Hematopoietic multipotent progenitor cell (in vitro differentiated cells): Measurements from ENCODE around the gene RAB28. TPM values are rescaled to one million over a fixed set of nuclear protein-coding genes. Genes with fewer than 3 reads are reported as not detected.

ENCODE experiments used
- DNase-seq, 3 donors: peaks; one replicate each; pipeline ENCODE4 v3.0.0-alpha.2; 2011 to 2015; ENCODE audit warnings: low read depth in 2 of 3, low spot score in 2 of 3
- total RNA-seq: library from RNA; depleted of rRNA; stranded (reverse); fragments of >200 nt; gene quantifications from one replicate; pipeline ENCODE4 v1.2.3, GENCODE V29; 2012

The RAB28 gene
- total RNA-seq, 1 donor = 4.3 TPM

DNA sequence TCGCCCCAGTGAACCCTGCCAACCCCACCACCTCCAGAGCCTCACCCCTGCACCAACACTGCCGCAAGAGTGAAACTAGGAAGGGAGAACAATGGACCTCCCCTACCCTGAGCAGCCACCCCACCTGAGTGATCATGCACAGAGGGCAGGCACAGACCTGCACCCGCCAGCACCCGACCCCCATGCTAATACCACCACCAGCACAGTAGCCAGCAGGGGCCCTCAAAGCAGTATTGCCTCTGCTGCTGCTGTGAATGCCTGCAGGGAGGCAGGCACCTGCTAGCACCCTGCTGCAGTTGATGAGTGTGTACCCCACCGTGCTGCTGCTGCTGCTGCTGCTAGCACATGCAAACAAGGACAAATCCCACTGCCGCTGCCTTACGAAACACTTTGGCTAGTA is 100.1 kb downstream of the RAB28 start:
- DNase-seq = no peak

DNA sequence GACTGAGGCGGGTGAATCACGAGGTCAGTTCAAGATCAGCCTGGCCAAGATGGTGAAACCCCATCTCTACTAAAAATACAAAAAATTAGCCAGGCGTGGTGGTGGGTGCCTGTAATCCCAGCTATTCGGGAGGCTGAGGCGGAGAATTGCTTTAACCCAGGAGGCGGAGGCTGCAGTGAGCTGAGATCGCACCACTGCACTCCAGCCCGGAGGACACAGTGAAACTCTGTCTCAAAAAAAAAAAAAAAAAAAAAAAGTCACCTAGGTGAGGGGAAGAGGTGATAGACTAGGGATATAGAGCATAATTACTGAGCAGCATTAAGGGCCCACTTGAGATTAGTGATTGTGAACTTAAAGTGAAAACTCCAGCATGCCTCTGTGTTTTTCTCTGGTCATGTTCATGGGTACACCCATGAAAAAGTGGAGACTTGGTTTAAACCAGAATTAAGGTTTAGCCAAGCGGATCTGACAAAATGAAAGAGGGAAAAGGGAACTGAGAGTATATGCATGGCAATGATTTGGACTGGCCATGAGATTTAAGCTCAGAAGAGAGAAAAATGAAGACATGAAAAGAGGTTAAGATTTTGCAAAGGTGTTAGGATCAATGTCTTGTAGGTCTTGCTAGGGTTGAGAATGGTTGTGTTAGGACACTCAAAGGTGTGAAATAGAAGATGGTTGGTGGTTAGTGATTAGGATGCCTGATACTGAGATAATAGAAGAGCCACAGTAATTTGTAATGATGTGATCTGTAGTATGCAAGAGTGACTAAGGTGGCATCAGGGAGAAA is 105.0 kb downstream of the RAB28 start:
- no peak for DNase-seq

DNA sequence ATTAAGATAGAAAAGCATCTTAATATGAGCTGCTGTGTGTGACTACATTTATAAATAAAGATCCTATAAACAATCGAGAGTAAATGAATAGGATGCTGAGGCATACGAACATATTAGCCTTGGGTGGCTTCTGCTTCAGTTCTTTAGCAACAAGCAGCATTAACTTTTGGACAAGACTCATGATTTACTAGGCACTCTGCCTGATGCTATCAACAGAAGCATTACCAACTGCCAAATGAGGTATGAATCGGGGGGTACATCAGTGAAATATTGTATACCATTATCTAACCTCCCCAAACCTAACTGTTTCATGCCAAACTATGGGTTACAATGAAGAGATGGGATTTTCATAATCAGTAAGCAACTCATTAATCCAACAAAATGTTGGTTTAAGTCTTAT is 113.1 kb downstream of the RAB28 start:
- no peak for DNase-seq

DNA sequence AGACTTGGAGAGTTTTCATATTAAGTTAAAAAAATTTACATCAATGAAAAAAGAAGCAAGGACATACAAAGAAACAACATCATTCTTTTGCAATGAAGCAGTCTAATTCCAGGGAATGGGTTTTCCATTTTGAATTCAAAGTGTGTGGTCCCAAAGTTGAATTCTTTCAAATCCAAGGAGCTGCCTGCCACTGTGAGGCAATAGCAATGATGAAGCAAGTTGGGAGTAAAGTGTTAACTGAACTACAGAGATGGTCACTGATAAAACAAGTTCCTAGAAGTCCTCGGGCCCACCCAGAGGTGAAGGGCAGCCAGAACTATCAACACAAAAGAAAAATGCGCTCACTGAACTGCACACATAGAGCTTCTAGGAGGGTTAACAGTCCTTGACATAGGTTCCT is 115.9 kb downstream of the RAB28 start:
- DNase-seq = no peak

DNA sequence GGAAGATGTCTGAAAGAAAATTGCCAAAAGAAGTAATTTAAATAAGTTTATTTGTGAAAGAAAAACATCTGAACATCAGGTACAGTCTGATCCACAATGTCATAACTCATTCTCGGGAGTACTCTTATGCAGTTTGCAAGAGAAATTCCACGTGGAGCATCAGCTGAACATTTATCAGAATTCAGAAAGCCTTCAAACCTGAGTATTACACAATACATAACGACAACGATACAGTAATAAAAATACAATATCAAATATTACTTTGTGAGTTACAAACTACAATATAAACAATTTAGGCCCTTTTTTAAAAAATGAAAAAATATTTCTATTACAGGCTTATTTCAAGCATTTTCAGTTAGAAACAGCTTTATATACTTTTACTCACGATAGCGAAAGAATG is 116.4 kb downstream of the RAB28 start:
- no peak for DNase-seq

DNA sequence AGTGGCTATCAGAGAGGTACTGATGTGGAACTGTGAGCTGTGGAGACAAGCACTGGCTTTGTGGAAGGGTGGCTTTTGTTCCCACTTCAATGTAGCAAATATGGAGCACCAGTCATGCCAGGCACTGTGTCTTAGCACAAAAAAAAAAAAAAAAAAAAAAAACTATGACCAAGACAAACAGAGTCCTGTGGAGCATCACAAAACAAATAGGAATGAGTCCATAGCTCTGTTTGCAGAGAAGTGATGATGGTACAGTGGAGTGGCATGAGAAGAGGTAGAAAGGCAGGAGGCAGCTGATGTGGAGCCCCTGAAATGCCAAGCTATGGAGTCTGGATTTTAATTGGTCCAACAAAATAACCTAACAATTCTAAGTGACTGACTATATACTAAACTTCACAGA is 116.9 kb downstream of the RAB28 start:
- DNase-seq = no peak

DNA sequence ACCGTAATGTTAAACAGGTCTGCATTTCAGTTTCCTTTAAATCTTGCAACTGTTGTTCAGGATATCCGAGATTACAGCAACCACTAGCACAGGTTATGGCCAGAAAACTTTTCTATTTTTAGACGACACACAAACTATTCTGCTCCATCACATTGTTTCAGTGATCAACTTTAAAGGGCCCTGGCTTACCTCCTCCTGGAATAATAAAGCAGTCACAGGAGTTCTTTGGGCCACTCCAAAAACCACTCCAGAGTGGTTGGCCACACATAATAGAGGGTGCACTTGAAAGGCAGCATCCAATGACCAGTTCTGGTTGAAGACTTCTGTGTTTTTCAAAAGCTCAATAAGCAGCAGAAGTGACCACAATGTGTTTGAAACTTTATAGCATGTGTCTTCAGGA is 118.9 kb downstream of the RAB28 start:
- no peak for DNase-seq

DNA sequence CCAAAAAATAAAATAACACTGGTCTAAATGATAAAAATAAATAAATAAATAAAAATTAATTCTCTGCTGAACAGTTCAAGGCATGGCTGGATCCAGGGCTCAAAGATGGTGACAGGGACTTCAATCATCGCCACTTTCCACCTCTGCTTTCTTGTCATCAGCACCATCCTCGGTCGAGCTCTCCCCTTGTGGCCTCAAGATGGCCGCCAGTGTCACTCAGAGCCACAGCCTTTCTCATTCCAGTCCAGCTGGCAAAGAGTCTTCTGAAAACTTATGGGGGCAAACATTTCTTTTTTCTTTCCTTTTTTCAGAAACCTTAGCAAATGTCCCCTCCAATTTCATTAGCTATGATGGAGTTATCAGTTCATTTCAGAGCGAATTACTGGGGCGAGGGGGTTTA is 119.5 kb downstream of the RAB28 start:
- no peak for DNase-seq

DNA sequence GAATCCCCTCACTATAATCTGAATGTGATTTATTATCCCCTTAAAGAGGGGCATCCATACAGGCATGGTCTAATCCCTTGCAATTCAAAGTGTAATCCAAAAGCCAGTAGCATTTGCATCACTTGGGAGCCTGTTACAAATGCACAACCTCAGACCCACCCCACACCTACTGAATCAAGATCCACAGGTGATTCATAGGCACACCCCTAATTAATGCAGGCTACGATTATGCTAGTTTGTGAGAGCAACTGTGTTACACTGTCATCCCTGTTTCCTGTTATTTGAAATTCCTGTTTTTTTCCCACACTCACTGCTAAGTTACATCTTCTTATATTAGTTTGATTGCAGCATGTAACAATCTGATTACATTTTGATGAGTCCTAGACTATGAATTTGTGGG is 120.0 kb downstream of the RAB28 start:
- DNase-seq = no peak

DNA sequence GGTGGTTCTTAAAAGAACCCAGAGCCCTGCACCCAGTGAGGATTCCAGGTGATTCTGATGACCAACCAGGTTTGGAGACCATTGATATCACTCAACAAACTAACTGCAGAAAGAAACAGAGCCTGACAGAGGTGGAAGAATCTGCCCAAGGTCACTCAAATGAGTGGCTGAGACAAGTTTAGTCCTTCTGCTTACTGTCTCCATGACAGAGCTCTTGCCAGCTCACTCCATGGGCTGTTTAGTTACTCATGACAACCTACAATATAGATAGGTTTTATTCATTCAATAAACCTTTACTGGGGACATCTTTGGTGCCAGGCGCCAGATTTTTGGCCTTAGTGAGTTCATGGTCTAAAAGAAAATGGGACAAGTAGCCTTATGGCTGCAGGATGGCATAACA is 124.3 kb downstream of the RAB28 start:
- no peak for DNase-seq

DNA sequence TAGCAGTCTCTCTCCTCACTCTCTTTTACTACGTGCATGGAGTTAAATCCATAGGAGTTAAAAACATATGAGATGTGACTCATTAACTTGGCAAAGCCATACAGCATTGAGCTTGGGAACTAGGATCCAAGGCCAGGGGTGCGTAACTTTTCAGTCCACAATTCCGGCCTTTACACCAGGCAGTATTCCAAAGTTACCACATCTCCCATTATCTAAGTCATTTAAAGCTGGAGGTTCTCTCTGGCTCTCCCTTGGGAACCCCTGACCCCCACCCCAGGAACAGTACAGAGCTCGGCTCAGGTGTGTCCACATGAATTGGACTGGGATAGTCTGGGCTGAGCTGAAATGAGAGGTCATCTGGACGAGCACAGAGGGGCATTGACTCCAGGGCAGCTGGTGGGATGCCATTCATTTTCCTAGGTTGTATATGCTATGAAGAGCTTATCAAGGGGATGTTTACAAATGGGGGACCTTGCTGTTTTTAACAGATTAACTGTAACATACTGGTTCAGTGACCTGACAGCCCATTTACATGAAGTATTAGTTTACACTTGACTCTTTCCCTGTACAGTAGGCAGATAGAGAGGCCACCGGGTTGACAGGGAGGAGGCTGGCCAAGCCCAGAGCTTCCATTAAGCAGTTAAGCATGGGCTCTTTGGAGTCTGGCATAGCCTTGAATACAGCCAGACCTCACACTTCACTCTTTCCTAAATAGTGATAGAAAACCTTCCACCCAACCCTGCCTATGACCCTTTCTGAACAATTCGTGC is 128.8 kb downstream of the RAB28 start:
- no peak for DNase-seq

DNA sequence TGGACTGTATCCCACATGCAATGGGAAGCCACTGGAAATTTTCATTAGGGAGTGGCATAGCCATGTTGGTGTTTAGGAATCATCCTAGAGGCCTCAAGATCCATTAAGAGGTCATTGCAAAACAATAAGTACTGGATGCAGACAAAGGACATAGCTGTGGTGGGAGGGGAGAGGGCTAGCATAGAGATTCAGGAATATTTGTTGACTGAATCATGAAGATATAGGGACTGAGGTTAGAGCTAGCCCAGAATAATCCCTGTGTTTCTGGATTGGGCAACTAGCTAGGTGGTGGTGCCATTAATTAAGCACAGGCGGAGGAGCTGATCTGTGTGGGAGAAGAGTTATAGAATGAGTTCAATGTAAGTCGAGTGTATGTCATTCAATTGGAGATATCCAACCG is 135.0 kb downstream of the RAB28 start:
- no peak for DNase-seq

DNA sequence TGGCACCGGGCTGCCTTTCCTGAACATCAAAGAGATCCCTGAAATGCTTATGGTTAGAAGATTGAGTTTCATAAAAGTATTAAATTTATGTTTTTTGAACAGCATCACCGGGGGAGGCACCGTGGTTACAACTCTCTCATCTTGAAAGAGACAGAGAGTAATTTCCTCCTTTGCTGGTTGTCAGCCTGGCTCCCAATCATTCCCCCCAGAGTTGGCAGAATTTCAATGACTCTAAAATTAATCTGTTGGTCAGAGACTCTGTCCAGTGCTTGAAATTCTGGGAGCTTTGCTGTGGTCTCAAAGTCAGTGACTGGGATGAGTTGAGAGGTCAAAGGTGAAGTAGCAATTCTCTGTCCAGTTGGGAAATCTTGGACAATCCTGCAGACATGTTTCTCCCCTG is 135.9 kb downstream of the RAB28 start:
- DNase-seq = no peak

DNA sequence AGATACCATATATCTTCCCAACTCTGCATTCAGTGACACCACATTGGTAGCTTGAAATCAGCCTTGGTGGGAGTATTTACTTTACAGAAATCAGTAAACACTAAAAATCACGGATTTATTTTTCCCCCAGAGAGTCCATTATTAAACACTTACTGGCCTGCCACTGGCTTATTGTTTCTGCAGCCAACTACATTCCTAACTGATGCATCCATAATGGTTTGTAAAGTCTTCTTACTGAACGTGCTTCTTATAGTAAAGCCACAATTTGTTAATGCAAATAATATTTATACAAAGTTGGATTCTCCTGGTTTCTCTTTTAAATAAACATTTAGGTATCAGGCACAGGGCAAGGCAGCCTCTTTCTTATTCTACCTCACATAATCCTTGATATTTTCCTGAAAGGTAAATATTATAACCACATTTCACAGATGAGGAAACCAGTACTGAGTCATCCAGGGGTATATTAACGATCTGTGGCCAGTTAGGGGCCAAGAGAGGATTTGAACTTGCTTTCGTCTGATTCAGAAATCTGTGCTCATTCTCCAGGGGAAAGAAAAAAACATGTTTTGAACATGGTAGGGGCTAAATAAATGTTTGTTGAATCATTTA is 136.5 kb downstream of the RAB28 start:
- no peak for DNase-seq

DNA sequence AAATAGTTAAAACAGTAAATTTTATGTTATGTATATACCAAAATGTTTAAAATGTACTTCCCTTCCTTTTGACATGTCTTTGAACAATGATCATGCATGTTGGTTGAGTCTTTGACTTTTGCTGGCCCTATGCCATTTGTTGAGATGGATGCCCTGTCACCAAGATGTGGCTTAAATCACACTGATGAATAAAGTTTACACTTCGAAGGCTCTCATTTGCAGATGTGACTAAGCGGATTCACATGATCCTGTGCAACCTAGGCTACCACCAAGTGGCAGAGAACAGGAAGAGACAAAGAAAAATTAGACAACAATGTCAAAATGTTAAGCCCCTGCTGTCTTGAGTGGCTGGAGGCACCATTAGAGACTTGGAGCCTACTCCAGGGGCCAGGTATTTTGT is 139.9 kb downstream of the RAB28 start:
- peak in 1 of 3 donors; percentile 2 for DNase-seq

DNA sequence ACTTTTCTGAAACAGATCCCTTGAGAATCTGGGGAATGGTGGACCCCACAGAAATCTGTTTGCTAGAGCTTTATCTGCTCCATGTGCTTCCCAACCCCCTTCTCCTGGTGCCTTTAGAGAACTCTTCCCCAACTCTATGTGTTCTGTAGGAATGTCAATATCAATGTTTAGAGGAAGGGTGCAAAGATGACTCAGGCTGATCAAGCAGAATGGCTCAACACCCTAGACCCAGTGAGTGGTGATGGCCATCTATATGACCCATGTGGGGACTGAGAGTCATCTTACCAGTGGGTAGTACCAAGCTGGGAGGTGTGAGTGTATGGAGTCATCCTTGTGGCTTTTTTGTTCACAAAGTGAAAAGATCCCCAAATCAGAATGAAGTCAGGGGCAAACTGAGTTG is 143.5 kb downstream of the RAB28 start:
- no peak for DNase-seq

DNA sequence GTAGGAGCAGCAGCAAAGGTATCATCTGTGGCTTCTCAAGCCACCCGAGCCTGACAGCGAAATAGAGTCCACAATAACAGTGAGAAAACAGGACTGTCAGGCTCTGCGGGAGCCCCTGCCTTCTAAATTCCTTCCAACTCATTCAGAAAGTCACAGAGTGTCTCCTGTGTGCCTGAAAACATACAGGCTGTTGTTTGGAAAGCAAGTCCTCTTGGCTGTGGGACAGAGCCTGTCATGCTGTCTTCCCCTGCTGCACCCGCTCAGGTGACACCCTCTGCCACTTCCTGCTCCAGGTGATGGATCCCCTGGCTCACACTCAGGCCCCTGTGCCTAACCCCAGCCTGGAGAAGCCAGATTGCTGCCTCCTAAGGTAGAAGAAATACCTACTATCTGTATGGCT is 152.3 kb downstream of the RAB28 start:
- DNase-seq = no peak

DNA sequence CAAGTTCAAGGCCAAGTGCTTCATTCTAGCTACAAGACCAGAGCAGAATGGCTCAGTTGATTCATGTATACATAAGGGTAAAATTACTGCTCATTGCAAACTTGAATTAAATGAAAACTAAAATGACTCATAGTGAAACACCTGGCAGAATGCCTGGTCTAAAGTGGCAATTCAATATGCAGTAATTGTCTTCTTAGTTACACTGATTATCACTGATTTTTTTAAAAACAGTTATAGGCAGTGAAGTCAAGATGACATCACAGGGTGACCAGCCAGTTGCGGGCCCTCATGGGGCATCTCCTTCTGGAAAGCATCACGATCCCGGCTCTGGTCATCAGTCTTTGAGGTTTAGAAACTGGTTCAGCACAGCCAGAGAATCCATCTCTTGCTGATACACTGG is 154.2 kb downstream of the RAB28 start:
- no peak for DNase-seq

DNA sequence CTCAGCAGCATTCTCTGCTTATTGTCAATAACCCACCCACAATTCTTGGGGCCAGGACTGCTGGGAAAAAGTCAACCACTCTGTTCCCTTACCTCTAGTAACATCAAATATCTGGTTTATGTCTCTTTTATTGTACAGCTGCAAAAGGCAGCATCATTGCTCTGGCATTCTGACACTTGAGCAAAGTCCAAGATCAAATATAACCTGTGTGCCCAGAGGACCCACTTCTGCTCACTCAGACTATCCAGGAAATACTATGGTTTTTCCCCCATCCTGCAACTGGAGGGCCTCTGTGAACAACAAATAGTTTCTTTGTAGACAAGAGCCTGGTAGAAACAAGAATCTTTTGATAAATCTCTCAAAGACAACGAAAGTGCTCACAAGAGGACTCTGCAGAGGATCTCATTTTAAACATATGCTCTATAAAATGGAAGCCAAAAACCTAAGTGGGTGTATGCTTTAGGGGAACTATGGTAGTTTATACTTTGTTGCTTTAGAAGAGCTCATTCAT is 154.7 kb downstream of the RAB28 start:
- DNase-seq = no peak

DNA sequence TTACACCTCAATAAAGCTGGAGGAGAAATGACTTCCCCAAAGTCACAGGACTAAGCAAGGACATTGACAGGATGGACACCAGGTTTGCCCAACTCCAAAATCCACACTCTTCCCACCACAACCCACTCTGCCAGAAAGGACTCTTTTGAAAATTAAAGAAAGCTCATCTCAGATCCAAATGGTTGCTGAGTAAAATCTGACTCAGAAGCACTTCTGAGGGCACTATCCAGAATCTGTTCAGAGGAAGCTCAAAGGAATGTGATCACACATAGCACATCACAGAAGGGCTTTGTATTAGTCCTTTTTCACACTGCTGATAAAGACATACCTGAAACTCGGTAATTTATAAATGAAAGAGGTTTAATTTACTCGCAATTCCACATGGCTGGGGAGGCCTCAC is 155.5 kb downstream of the RAB28 start:
- no peak for DNase-seq

DNA sequence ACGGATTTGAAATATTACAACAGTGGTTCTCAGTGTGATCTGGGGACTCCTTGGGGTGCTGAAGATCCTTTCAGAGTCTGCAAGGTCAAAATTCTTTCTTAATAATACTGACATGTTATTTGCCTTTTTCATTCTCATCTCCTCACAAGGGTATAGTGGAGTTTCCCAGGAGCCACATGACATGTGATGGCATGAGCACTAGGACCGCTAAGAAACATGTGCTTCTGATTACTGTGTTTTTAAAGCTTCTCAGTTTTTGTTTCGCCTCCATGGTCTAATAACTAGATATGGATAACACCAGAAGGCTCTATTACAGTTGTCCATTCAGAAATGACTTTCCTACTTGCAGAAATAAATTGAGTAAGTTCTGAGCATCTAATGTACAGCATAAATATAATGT is 156.1 kb downstream of the RAB28 start:
- DNase-seq = no peak

DNA sequence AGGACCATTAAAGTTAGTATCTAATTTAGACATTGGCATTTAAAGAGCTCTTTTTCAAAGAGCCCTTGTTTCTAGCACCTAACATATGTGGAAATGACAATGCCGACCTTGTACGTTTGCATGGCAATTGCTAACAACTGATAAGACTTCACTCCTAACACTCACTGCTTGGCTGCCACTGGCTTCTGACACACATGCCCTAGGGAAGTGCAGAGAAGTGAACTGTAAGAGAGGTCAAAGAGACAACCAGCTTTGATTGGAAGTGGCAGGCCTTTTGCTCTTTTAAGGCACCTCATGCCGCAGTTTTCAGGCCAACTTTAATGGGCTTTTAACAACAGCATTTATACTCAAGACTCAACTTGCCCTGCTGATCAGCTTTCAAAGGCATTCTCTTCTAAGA is 158.4 kb downstream of the RAB28 start:
- no peak for DNase-seq
